GM23338 (cell line): Measurements from ENCODE around the gene RBPJL. TPM values are rescaled to one million over a fixed set of nuclear protein-coding genes. Genes with fewer than 3 reads are reported as not detected.

Experiments used
- ATAC-seq: fragments of 200-7000 bp; cut with Tn5 transposase; 3 replicates; pipeline ENCODE4 v1.9.1; 2020
- DNase-seq: peaks from one replicate; pipeline ENCODE4 v3.0.0-alpha.2; 2015; ENCODE audit warnings: low spot score
- H2AFZ ChIP-seq: fragments of 200-600 bp; sonication (generic); 2 replicates; pipeline ENCODE4 v1.8.0; 2016; ENCODE audit warnings: antibody characterized with exemption, mild to moderate bottlenecking, moderate library complexity
- H3F3A ChIP-seq: fragments of 200-600 bp; sonication (generic); replicated peaks from 2 replicates; pipeline ENCODE4 v1.8.0; 2017; ENCODE audit warnings: antibody characterized with exemption, mixed run types, low read depth
- H3K27ac ChIP-seq: fragments of 200-600 bp; sonication (generic); 2 replicates; pipeline ENCODE4 v1.6.1; 2016; ENCODE audit warnings: low read depth
- H3K27me3 ChIP-seq: fragments of 200-600 bp; sonication (generic); 2 replicates; pipeline ENCODE4 v1.8.0; 2016; ENCODE audit warnings: mild to moderate bottlenecking, mixed run types, moderate library complexity; ENCODE audit not compliant: insufficient read depth
- H3K36me3 ChIP-seq: fragments of 200-600 bp; sonication (generic); 2 replicates; pipeline ENCODE4 v1.8.0; 2016; ENCODE audit warnings: mild to moderate bottlenecking; ENCODE audit not compliant: insufficient read depth
- H3K4me1 ChIP-seq: fragments of 200-600 bp; sonication (generic); 2 replicates; pipeline ENCODE4 v1.8.0; 2016; ENCODE audit warnings: mild to moderate bottlenecking, moderate library complexity; ENCODE audit not compliant: insufficient read depth
- H3K4me2 ChIP-seq: fragments of 200-600 bp; sonication (generic); 2 replicates; pipeline ENCODE4 v1.7.1; 2017; ENCODE audit warnings: mixed run types
- H3K4me3 ChIP-seq: fragments of 200-600 bp; sonication (generic); 2 replicates; pipeline ENCODE4 v1.6.1; 2016; ENCODE audit warnings: mixed run types
- H3K79me2 ChIP-seq: fragments of 200-600 bp; sonication (generic); replicated peaks from 2 replicates; pipeline ENCODE4 v1.8.0; 2017; ENCODE audit warnings: mild to moderate bottlenecking; ENCODE audit not compliant: insufficient read depth
- H3K9me2 ChIP-seq: fragments of 200-600 bp; sonication (generic); 2 replicates; pipeline ENCODE4 v1.8.0; 2017; ENCODE audit not compliant: insufficient read depth
- H4K20me1 ChIP-seq: fragments of 200-600 bp; sonication (generic); replicated peaks from 2 replicates; pipeline ENCODE4 v1.8.0; 2017; ENCODE audit warnings: mild to moderate bottlenecking; ENCODE audit not compliant: insufficient read depth
- H3K27ac Mint-ChIP-seq: 2 replicates; pipeline ENCODE4 v1.8.0; 2020; ENCODE audit warnings: inconsistent platforms, mild to moderate bottlenecking, moderate library complexity, mixed read lengths
- H3K27me3 Mint-ChIP-seq: 3 replicates; pipeline ENCODE4 v1.8.0; 2022; ENCODE audit warnings: low read depth, mild to moderate bottlenecking, moderate library complexity, mixed read lengths, inconsistent platforms; ENCODE audit not compliant: insufficient read depth, poor library complexity
- H3K36me3 Mint-ChIP-seq: 3 replicates; pipeline ENCODE4 v1.8.0; 2021; ENCODE audit warnings: low read depth, mild to moderate bottlenecking, inconsistent platforms, moderate library complexity, mixed read lengths
- H3K4me1 Mint-ChIP-seq: 3 replicates; pipeline ENCODE4 v1.8.0; 2020; ENCODE audit warnings: mild to moderate bottlenecking, inconsistent platforms, mixed read lengths
- H3K4me3 Mint-ChIP-seq: 3 replicates; pipeline ENCODE4 v1.8.0; 2021; ENCODE audit warnings: moderate library complexity, mild to moderate bottlenecking, inconsistent platforms, mixed read lengths
- H3K9me3 Mint-ChIP-seq: 3 replicates; pipeline ENCODE4 v1.8.0; 2020; ENCODE audit warnings: moderate library complexity, mild to moderate bottlenecking, inconsistent platforms, mixed read lengths
- CREB1 ChIP-seq: fragments of 250-450 bp; sonication (Bioruptor Pico); IDR thresholded peaks from 2 replicates; pipeline ENCODE4 v1.5.0; 2020; ENCODE audit warnings: low read depth, mild to moderate bottlenecking, moderate library complexity
- EZH2 ChIP-seq: fragments of 200-600 bp; sonication (generic); IDR thresholded peaks from one replicate; pipeline ENCODE4 v1.8.0; 2017; ENCODE audit warnings: antibody characterized with exemption, mild to moderate bottlenecking, low read depth; ENCODE audit not compliant: unreplicated experiment
- EZH2phosphoT487 ChIP-seq: fragments of 200-600 bp; sonication (generic); IDR thresholded peaks from one replicate; pipeline ENCODE4 v1.8.1; 2018; ENCODE audit warnings: antibody characterized with exemption; ENCODE audit not compliant: unreplicated experiment
- JUNB ChIP-seq: IDR thresholded peaks from one replicate; pipeline ENCODE4 v1.6.1; 2016; ENCODE audit warnings: antibody characterized with exemption; ENCODE audit not compliant: unreplicated experiment
- NANOG ChIP-seq: IDR thresholded peaks from 2 replicates; pipeline ENCODE4 v1.6.1; 2016; ENCODE audit warnings: antibody characterized with exemption, borderline replicate concordance
- POLR2AphosphoS5 ChIP-seq: IDR thresholded peaks from 2 replicates; pipeline ENCODE4 v1.6.1; 2016; ENCODE audit warnings: antibody characterized with exemption, low read depth
- STAT1 ChIP-seq: IDR thresholded peaks from one replicate; pipeline ENCODE4 v1.6.1; 2016; ENCODE audit warnings: antibody characterized with exemption; ENCODE audit not compliant: unreplicated experiment
- ZNF114 ChIP-seq: fragments of 250-450 bp; sonication (Bioruptor Pico); IDR thresholded peaks from 2 replicates; pipeline ENCODE4 v1.5.0; 2020; ENCODE audit warnings: mild to moderate bottlenecking, moderate library complexity
- ZNF331 ChIP-seq: fragments of 250-450 bp; sonication (Bioruptor Pico); IDR thresholded peaks from 2 replicates; pipeline ENCODE4 v1.5.0; 2020; ENCODE audit warnings: low read depth, mild to moderate bottlenecking, moderate library complexity
- polyA plus RNA-seq: library from polyadenylated mRNA; unstranded; fragments of >200 nt; fragmentation: Nextera tagmentation; extraction: Ambion mirVana; gene quantifications from 2 replicates; pipeline ENCODE4 v1.2.1, GENCODE V29; 2016
- total RNA-seq: library from RNA; depleted of rRNA; stranded (reverse); fragments of >200 nt; shearing (Covaris generic); gene quantifications from 2 replicates; pipeline ENCODE4 v1.2.3, GENCODE V29; 2014
- TF ChIP-seq, protein P1 (sequence below), 2 experiments: fragments of 200-600 bp in 1 of 2; sonication (generic) in 1 of 2; conservative IDR thresholded peaks; 2 replicates each; pipeline versions ENCODE4 v1.5.1 to v1.6.1; 2016 to 2017; ENCODE audit warnings: antibody characterized with exemption in 2 of 2, low read depth in 2 of 2, mild to moderate bottlenecking in 2 of 2, moderate library complexity in 1 of 2
- TF ChIP-seq, protein P2 (sequence below): IDR thresholded peaks from 2 replicates; pipeline ENCODE4 v1.6.1; 2016; ENCODE audit warnings: antibody characterized with exemption

The RBPJL gene
- total and polyA plus RNA-seq, 2 experiments from 2014 or later: 0.44 to 0.66 TPM

- Mint-ChIP-seq H3K27me3 (peaks cover 16% of the 10 kb centered on the region), H3K36me3 (peaks cover 2% of the 10 kb centered on the region; the same call in 1 of the 3 replicates), H3K9me3 (no peaks in the 10 kb centered on the region; the same call in 2 of the 3 replicates), H3K27ac (no peak overlapping the region), H3K4me1 (peaks cover 4% of the 10 kb centered on the region; the same call in 2 of the 3 replicates), H3K4me3 (no peak overlapping the region)
- DNase-seq: no peak
- Histone ChIP-seq H3K4me1 (no peaks in the 10 kb centered on the region; the same call in 1 of the 2 replicates), H3K9me2 (no peaks in the 10 kb centered on the region), H3K27ac (no peak overlapping the region), H4K20me1 (no peaks in the 10 kb centered on the region; the same call in 1 of the 2 replicates), H3F3A (no peaks in the 10 kb centered on the region), H3K4me3 (no peak overlapping the region), H3K27me3 (peaks cover 12% of the 10 kb centered on the region; the same call in 1 of the 2 replicates), H2AFZ (no peak overlapping the region), H3K4me2 (no peak overlapping the region), H3K79me2 (no peaks in the 10 kb centered on the region), H3K36me3 (no peaks in the 10 kb centered on the region)
- no peak for ATAC-seq
- no peak for TF ChIP-seq EZH2phosphoT487
- TF ChIP-seq, protein P1, sequence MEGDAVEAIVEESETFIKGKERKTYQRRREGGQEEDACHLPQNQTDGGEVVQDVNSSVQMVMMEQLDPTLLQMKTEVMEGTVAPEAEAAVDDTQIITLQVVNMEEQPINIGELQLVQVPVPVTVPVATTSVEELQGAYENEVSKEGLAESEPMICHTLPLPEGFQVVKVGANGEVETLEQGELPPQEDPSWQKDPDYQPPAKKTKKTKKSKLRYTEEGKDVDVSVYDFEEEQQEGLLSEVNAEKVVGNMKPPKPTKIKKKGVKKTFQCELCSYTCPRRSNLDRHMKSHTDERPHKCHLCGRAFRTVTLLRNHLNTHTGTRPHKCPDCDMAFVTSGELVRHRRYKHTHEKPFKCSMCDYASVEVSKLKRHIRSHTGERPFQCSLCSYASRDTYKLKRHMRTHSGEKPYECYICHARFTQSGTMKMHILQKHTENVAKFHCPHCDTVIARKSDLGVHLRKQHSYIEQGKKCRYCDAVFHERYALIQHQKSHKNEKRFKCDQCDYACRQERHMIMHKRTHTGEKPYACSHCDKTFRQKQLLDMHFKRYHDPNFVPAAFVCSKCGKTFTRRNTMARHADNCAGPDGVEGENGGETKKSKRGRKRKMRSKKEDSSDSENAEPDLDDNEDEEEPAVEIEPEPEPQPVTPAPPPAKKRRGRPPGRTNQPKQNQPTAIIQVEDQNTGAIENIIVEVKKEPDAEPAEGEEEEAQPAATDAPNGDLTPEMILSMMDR (conservative IDR thresholded peaks at IDR 0.05; ENCODE audit: low read depth in 2 of 2): no peak
- TF ChIP-seq ZNF331: no peak
- TF ChIP-seq POLR2AphosphoS5: no peak
- no peak for TF ChIP-seq JUNB
- no peak for TF ChIP-seq CREB1 (CRISPR knock-in tag)
- no peak for TF ChIP-seq EZH2
- TF ChIP-seq, protein P2, sequence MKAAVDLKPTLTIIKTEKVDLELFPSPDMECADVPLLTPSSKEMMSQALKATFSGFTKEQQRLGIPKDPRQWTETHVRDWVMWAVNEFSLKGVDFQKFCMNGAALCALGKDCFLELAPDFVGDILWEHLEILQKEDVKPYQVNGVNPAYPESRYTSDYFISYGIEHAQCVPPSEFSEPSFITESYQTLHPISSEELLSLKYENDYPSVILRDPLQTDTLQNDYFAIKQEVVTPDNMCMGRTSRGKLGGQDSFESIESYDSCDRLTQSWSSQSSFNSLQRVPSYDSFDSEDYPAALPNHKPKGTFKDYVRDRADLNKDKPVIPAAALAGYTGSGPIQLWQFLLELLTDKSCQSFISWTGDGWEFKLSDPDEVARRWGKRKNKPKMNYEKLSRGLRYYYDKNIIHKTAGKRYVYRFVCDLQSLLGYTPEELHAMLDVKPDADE: no peak
Observed at GRCh38 chr20:45313943-45314342, 7.3 kb downstream of the RBPJL start.

GRCh38 chr20:45315672-45316071, 9.0 kb downstream of the RBPJL start:
- no peak overlapping the region; the same call in 2 of the 3 replicates for H3K4me3 Mint-ChIP-seq
- no peak overlapping the region for H3K27ac Mint-ChIP-seq
- H3K27me3 Mint-ChIP-seq: peaks cover 12% of the 10 kb centered on the region
- DNase-seq (no peak), ATAC-seq (no peak)
- H3K4me1 Mint-ChIP-seq: peaks cover 9% of the 10 kb centered on the region
- Histone ChIP-seq H3K4me3 (no peak overlapping the region), H3K4me2 (no peak overlapping the region), H3K79me2 (no peaks in the 10 kb centered on the region), H2AFZ (no peak overlapping the region), H3F3A (no peaks in the 10 kb centered on the region), H4K20me1 (no peaks in the 10 kb centered on the region), H3K27ac (no peak overlapping the region), H3K36me3 (no peaks in the 10 kb centered on the region), H3K4me1 (no peaks in the 10 kb centered on the region), H3K27me3 (peaks cover 12% of the 10 kb centered on the region; the same call in 1 of the 2 replicates), H3K9me2 (no peaks in the 10 kb centered on the region)
- no peaks in the 10 kb centered on the region; the same call in 2 of the 3 replicates for H3K9me3 Mint-ChIP-seq
- peaks cover 2% of the 10 kb centered on the region; the same call in 1 of the 3 replicates for H3K36me3 Mint-ChIP-seq
- TF ChIP-seq EZH2phosphoT487: no peak
- TF ChIP-seq, protein P2: no peak
- TF ChIP-seq CREB1 (CRISPR knock-in tag): no peak
- TF ChIP-seq POLR2AphosphoS5: no peak
- TF ChIP-seq, protein P1 (conservative IDR thresholded peaks at IDR 0.05; ENCODE audit: low read depth in 2 of 2): no peak
- no peak for TF ChIP-seq STAT1
- no peak for TF ChIP-seq ZNF114 (CRISPR knock-in tag)
- TF ChIP-seq EZH2: no peak
- TF ChIP-seq NANOG: no peak
- no peak for TF ChIP-seq JUNB
